Endodermal cell (in vitro differentiated cells): ENCODE data around the gene MAGEA2. TPM values are rescaled to one million over a fixed set of nuclear protein-coding genes. Genes with fewer than 3 reads are reported as not detected.
"Not testable (repeated sequence)": the region's sequence is repeated elsewhere in the genome, so short reads cannot be mapped to it uniquely, and the experiment has no call there.

Experiments used
- DNase-seq: peaks from one replicate; pipeline ENCODE4 v3.0.0-alpha.2; 2017
- H3K27ac ChIP-seq: 2 replicates; pipeline ENCODE4 v1.5.1; 2013; ENCODE audit warnings: mild to moderate bottlenecking, low read depth, low read length, moderate library complexity
- H3K27me3 ChIP-seq: 2 replicates; pipeline ENCODE4 v1.6.1; 2013; ENCODE audit warnings: mild to moderate bottlenecking, low read length, moderate library complexity; ENCODE audit not compliant: insufficient read depth, control insufficient read depth, poor library complexity, severe bottlenecking
- H3K36me3 ChIP-seq: 2 replicates; pipeline ENCODE4 v1.7.0; 2013; ENCODE audit warnings: mild to moderate bottlenecking, low read length, moderate library complexity; ENCODE audit not compliant: control insufficient read depth, insufficient read depth
- H3K4me1 ChIP-seq: one replicate; pipeline ENCODE4 v1.7.0; 2013; ENCODE audit warnings: low read length; ENCODE audit not compliant: control insufficient read depth, insufficient read depth
- H3K4me3 ChIP-seq: 2 replicates; pipeline ENCODE4 v1.5.1; 2013; ENCODE audit warnings: mild to moderate bottlenecking, low read length, moderate library complexity
- H3K9ac ChIP-seq: 2 replicates; pipeline ENCODE4 v1.6.1; 2013; ENCODE audit warnings: mild to moderate bottlenecking, low read length, moderate library complexity; ENCODE audit not compliant: poor library complexity, severe bottlenecking; ENCODE audit errors: extremely low read depth
- H3K9me3 ChIP-seq: 2 replicates; pipeline ENCODE4 v1.6.1; 2013; ENCODE audit warnings: mild to moderate bottlenecking, low read length, moderate library complexity; ENCODE audit not compliant: control insufficient read depth
- H3K27ac Mint-ChIP-seq: 2 replicates; pipeline ENCODE4 v1.8.0; 2020; ENCODE audit warnings: mixed read lengths
- H3K27me3 Mint-ChIP-seq: 2 replicates; pipeline ENCODE4 v1.8.0; 2021; ENCODE audit warnings: mild to moderate bottlenecking, mixed read lengths; ENCODE audit not compliant: insufficient read depth
- H3K36me3 Mint-ChIP-seq: 2 replicates; pipeline ENCODE4 v1.8.0; 2020; ENCODE audit warnings: low read depth, mixed read lengths
- H3K4me1 Mint-ChIP-seq: 2 replicates; pipeline ENCODE4 v1.8.0; 2020; ENCODE audit warnings: mixed read lengths
- H3K4me3 Mint-ChIP-seq: 2 replicates; pipeline ENCODE4 v1.8.0; 2020; ENCODE audit warnings: mild to moderate bottlenecking, moderate library complexity, mixed read lengths
- H3K9me3 Mint-ChIP-seq: 2 replicates; pipeline ENCODE4 v1.8.0; 2020; ENCODE audit warnings: mild to moderate bottlenecking, mixed read lengths
- WGBS, 2 experiments: methylation state at CpG; one replicate each; pipeline versions ENCODE4 v1.1.5 to v1.1.7; 2013; ENCODE audit warnings: missing lambda C conversion rate in 2 of 2, mixed read lengths in 1 of 2; ENCODE audit not compliant: insufficient coverage in 1 of 2, insufficient read length in 1 of 2; 5-methylcytosine and 5-hydroxymethylcytosine counted together
- long read RNA-seq, 4 experiments: library from polyadenylated mRNA in 2 of 4; library from RNA in 1 of 4; library from capped mRNA in 1 of 4; stranded (forward) in 3 of 4; unstranded in 1 of 4; transcript quantifications; one replicate each; pipeline ENCODE4 v2.0.0, GENCODE V29; 2020 to 2021; ENCODE audit warnings: inconsistent platforms in 1 of 4
- polyA plus RNA-seq, 2 experiments: library from polyadenylated mRNA; stranded (reverse); fragments of 50-300 nt; gene quantifications; one replicate each; pipeline ENCODE4 v1.2.3, GENCODE V29; 2013
- total RNA-seq, 2 donors: library from RNA; stranded (reverse); fragmentation: NEBNext Ultra II Directional in 1 of 2; extraction: Animal tissue kit (Norgen Biotek cat#: 25700) in 1 of 2; gene quantifications; 2 replicates in 1 of 2; 3 replicates in 1 of 2; pipeline ENCODE4 v1.2.1, GENCODE V29; 2021
- TF ChIP-seq, protein P1 (sequence below): fragments of 200-600 bp; sonication (generic); conservative IDR thresholded peaks from 2 replicates; pipeline ENCODE4 v1.5.0; 2021; ENCODE audit warnings: antibody characterized with exemption, mild to moderate bottlenecking

The MAGEA2 gene, protein sequence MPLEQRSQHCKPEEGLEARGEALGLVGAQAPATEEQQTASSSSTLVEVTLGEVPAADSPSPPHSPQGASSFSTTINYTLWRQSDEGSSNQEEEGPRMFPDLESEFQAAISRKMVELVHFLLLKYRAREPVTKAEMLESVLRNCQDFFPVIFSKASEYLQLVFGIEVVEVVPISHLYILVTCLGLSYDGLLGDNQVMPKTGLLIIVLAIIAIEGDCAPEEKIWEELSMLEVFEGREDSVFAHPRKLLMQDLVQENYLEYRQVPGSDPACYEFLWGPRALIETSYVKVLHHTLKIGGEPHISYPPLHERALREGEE
- total RNA-seq = under 1 TPM in 1 of 2 donors, not detected in 1; 0.53 TPM
- polyA plus RNA-seq (2013, experiment 1 of 2) = not detected
- not detected for polyA plus RNA-seq (2013, experiment 2 of 2)
- long read RNA-seq, experiment 1, partial matches to known transcripts = 0 of 1 reads
- long read RNA-seq, experiment 1, other reads (novel, unspliced or antisense) = 0 of 1 reads
- long read RNA-seq, experiment 2 = 0 reads
- long read RNA-seq, experiment 3, partial matches to known transcripts = 0 of 5 reads
- long read RNA-seq, experiment 3, other reads (novel, unspliced or antisense) = 0 of 5 reads
- long read RNA-seq, experiment 4 = 0 reads

DNA sequence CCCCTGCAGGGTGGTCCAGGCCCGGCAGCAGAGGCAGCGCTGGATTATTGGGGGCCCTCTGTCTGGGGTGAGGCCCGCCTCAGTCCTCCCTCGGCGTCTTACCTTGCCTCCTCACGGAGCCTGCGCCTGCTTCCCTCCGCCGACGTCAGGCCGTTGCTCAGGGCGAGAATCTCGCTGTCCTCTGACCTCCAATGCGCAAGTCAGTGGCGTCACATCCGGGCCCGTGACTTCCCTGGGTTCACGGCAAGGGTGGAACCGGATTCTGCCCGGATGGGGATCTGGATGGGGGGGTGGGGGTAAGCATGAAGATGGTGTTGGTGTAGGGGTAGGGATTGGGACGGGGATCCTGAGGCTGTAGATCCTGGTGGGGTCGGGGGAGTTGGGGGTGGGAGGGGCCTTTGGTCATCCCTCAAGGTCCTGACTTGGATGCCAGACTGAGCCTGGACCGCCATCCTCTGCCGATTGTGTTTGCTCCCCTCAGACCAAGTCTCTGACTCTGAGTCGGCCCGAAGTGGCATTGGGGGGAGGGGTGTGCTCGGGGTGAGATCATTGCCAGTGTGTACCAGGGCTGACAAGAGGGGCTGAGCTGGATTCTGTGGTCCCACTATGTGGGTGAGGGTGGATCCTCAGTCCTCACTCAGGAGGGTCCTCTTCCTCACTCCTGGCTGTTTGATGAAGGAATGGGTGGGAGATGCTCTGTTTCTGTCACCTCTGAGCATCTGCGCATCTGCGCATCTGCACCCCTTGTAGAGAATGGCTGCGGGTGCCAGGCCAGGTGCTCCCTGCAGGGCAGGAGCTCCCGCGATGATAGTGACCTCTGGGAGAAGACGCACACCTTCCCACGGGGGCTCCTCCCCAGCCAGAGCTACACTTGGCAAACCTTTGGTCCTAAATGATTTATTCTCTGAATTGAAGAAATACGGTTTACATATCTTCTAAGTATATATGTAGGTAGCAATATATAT lies at the start of gene MAGEA2:
MAGEA2 (minus strand) TSS at position 157 of the 965 bp plus-strand sequence. CDS start 2,479 bp downstream, outside the sequence.
- not testable (repeated sequence) for H3K4me3 Mint-ChIP-seq, H3K27ac ChIP-seq, H3K36me3 ChIP-seq, H3K27me3 ChIP-seq, DNase-seq, H3K9me3 ChIP-seq, H3K9me3 Mint-ChIP-seq, H3K27me3 Mint-ChIP-seq, H3K36me3 Mint-ChIP-seq, H3K4me1 ChIP-seq, H3K27ac Mint-ChIP-seq, H3K9ac ChIP-seq, H3K4me1 Mint-ChIP-seq, H3K4me3 ChIP-seq
- no CpG with 5 or more reads among the region's 35 CpGs for WGBS, 2 experiments

DNA sequence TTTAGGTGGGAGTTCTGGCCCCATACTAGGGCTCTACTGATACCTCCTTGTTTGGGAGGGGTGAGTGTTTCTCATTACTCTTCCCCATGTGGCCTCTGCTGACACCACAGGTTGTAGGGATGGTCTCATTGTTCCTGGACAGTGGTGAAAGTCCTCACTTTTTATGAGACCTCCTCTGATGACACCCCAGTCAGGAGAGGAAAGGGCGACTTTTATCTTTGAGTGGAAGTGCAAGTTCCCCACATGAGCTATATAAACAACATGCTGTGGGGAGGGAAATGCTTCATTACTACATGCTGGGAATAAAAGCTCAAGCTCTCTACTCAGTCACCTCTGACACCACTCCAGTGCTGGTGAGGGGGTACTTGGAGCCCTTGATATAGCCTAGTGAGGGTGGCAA lies 45.3 kb upstream of the MAGEA2 start:
- no peak overlapping the region for H3K27ac Mint-ChIP-seq

DNA sequence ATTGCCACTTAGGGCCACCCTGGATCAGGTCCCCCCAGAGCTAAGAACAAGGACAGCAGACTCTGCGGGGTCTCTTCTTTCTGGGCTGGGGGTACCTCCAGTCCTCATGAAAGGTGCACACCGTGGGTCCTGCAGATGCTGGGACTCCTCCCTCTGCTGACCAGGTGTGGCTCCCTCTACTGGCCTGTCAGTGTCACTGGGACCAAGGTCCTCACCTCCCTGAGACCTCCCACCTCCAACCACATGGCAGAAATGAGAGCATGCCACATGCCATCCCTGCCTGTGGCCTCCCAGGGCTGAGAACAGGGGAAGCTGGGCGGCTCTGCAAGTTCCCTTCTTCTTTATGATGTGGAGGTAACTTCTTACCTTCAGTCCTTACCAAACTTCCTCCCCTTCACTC lies 33.4 kb upstream of the MAGEA2 start:
- peaks cover 10% of the 10 kb centered on the region for H3K9me3 Mint-ChIP-seq
- H3K27ac ChIP-seq, H3K27ac Mint-ChIP-seq, DNase-seq, H3K4me3 Mint-ChIP-seq, H3K4me1 ChIP-seq, H3K36me3 ChIP-seq, H3K27me3 ChIP-seq, H3K9me3 ChIP-seq, H3K4me1 Mint-ChIP-seq, H3K36me3 Mint-ChIP-seq, H3K27me3 Mint-ChIP-seq, H3K9ac ChIP-seq, H3K4me3 ChIP-seq: not testable (repeated sequence)
- no CpG with 5 or more reads among the region's 3 CpGs for WGBS, 2 experiments

More for the DNA sequence above, 45.3 kb upstream of the MAGEA2 start:
- Histone ChIP-seq H3K9ac (no peak overlapping the region), H3K4me3 (no peak overlapping the region), H3K4me1 (no peaks in the 10 kb centered on the region), H3K27ac (no peak overlapping the region), H3K27me3 (no peaks in the 10 kb centered on the region), H3K9me3 (no peaks in the 10 kb centered on the region), H3K36me3 (no peaks in the 10 kb centered on the region)
- DNase-seq = no peak
- WGBS, 2 experiments = 80% methylated on average over 1 of the region's 1 CpG; no CpG with 5 or more reads in 1 of the 2 experiments
- H3K9me3 Mint-ChIP-seq = peaks cover 58% of the 10 kb centered on the region
- H3K36me3 Mint-ChIP-seq = no peaks in the 10 kb centered on the region
- H3K27me3 Mint-ChIP-seq = peaks cover 4% of the 10 kb centered on the region
- no peaks in the 10 kb centered on the region for H3K4me1 Mint-ChIP-seq
- TF ChIP-seq, protein P1, sequence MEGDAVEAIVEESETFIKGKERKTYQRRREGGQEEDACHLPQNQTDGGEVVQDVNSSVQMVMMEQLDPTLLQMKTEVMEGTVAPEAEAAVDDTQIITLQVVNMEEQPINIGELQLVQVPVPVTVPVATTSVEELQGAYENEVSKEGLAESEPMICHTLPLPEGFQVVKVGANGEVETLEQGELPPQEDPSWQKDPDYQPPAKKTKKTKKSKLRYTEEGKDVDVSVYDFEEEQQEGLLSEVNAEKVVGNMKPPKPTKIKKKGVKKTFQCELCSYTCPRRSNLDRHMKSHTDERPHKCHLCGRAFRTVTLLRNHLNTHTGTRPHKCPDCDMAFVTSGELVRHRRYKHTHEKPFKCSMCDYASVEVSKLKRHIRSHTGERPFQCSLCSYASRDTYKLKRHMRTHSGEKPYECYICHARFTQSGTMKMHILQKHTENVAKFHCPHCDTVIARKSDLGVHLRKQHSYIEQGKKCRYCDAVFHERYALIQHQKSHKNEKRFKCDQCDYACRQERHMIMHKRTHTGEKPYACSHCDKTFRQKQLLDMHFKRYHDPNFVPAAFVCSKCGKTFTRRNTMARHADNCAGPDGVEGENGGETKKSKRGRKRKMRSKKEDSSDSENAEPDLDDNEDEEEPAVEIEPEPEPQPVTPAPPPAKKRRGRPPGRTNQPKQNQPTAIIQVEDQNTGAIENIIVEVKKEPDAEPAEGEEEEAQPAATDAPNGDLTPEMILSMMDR = no peak
- no peak overlapping the region for H3K4me3 Mint-ChIP-seq

DNA sequence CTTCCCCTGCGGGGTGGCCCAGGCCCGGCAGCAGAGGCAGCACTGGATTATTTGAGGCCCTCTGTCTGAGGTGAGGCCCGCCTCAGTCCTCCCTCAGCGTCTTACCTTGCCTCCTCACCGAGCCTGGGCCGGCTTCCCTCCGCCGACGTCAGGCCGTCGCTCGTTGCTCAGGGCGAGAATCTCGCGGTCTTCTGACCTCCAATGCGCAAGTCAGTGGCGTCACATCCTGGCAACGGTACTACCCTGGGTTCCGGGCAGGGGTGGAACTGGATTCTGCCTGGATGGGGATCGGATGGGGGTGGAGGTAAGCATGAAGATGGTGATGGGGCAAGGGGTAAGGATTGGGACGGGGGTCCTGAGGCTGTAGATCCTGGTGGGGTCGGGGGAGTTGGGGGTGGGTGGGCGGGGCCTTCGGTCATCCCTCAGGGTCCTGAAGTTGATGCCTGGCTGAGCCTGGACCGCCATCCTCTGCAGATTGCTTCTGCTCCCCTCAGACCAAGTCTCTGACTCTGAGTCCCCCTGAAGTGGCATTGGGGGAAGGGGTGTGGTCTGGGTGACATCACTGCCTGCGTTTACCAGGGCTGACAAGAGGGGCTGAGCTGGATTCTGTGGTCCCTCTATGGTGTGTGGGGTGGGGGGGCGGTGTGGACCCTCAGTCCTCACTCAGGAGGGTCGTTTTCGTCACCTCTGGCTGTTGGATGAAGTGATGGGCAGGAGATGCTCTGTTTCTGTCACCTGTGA lies 16.1 kb upstream of the MAGEA2 start, which contains the start of gene MAGEA6:
MAGEA6 (minus strand) TSS at position 141 of the 741 bp plus-strand sequence. CDS start 2,039 bp downstream, outside the sequence.
- H3K27me3 Mint-ChIP-seq, H3K27ac Mint-ChIP-seq: not testable (repeated sequence)
- WGBS, 2 experiments = no CpG with 5 or more reads among the region's 29 CpGs

DNA sequence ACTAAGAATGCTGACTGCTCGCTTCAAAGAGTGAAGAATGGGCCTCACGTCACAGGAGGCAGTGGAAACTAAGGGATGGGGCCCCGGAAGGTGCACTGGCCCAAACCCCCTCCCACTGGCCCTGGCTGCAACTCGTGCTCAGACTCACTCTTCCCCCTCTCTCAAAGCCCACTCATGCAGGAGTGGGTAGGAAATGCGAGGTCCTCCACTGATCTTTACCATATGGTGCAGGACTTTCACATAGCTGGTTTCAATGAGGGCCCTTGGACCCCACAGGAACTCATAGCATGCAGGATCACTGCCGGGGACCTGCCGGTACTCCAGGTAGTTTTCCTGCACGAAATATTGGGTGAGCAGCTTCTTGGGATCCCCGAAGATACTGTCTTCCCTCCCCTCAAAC lies 12.9 kb upstream of the MAGEA2 start:
- not testable (repeated sequence) for H3K27ac Mint-ChIP-seq, H3K4me1 ChIP-seq, H3K27ac ChIP-seq, H3K36me3 ChIP-seq, H3K27me3 Mint-ChIP-seq, H3K4me3 ChIP-seq, H3K36me3 Mint-ChIP-seq, H3K9me3 Mint-ChIP-seq, H3K27me3 ChIP-seq, H3K9ac ChIP-seq, H3K4me3 Mint-ChIP-seq, H3K9me3 ChIP-seq, H3K4me1 Mint-ChIP-seq
- 87 to 100% methylated on average over 1 to 6 of the region's 9 CpGs for WGBS, 2 experiments
- peak; percentile 3 for DNase-seq

More for the DNA sequence above, 16.1 kb upstream of the MAGEA2 start, which contains the start of gene MAGEA6:
- not testable (repeated sequence) for H3K4me1 ChIP-seq, H3K36me3 Mint-ChIP-seq, H3K4me3 Mint-ChIP-seq, H3K9me3 ChIP-seq, H3K4me1 Mint-ChIP-seq, H3K27ac ChIP-seq, H3K4me3 ChIP-seq, H3K27me3 ChIP-seq, H3K9ac ChIP-seq, H3K36me3 ChIP-seq, H3K9me3 Mint-ChIP-seq, DNase-seq
